Neuronal stem cell (in vitro differentiated cells): ENCODE measurements around the gene FLCN.
"Not testable (repeated sequence)": the region's sequence is repeated elsewhere in the genome, so short reads cannot be mapped to it uniquely, and the experiment has no call there.

ENCODE experiments used
- DNase-seq: peaks from one replicate; pipeline ENCODE4 v3.0.0-alpha.2; 2013; ENCODE audit warnings: low spot score
- H2AFZ ChIP-seq: one replicate; pipeline ENCODE4 v1.6.1; 2013; ENCODE audit warnings: mild to moderate bottlenecking, low read length, inconsistent platforms
- H2AK5ac ChIP-seq: 2 replicates; pipeline ENCODE4 v1.6.1; 2013; ENCODE audit warnings: low read depth, mild to moderate bottlenecking, inconsistent platforms, low read length, moderate library complexity, mixed read lengths
- H2BK120ac ChIP-seq: 2 replicates; pipeline ENCODE4 v1.6.1; 2013; ENCODE audit warnings: low read depth, mild to moderate bottlenecking, inconsistent platforms, low read length, moderate library complexity, mixed read lengths
- H2BK12ac ChIP-seq: one replicate; pipeline ENCODE4 v1.6.1; 2013; ENCODE audit warnings: low read length, inconsistent platforms
- H2BK15ac ChIP-seq: 2 replicates; pipeline ENCODE4 v1.6.1; 2013; ENCODE audit warnings: mild to moderate bottlenecking, low read length, inconsistent platforms, mixed read lengths
- H2BK5ac ChIP-seq: one replicate; pipeline ENCODE4 v1.6.1; 2013; ENCODE audit warnings: inconsistent platforms, mild to moderate bottlenecking, low read length, moderate library complexity
- H3K14ac ChIP-seq: one replicate; pipeline ENCODE4 v1.6.1; 2013; ENCODE audit warnings: low read length, inconsistent platforms
- H3K18ac ChIP-seq: 2 replicates; pipeline ENCODE4 v1.6.1; 2013; ENCODE audit warnings: low read length, inconsistent platforms
- H3K23ac ChIP-seq: 2 replicates; pipeline ENCODE4 v1.6.1; 2013; ENCODE audit warnings: low read depth, mild to moderate bottlenecking, mixed read lengths, low read length, inconsistent platforms; ENCODE audit not compliant: poor library complexity
- H3K27ac ChIP-seq: replicated peaks from 3 replicates; pipeline ENCODE4 v1.5.1; 2013; ENCODE audit warnings: low read length, inconsistent platforms
- H3K27me3 ChIP-seq, 3 experiments: 2 replicates each; pipeline ENCODE4 v1.6.1; 2013; ENCODE audit warnings: low read length in 3 of 3, mild to moderate bottlenecking in 2 of 3, inconsistent platforms in 1 of 3, low read depth in 1 of 3, mixed read lengths in 1 of 3, moderate library complexity in 1 of 3; ENCODE audit not compliant: control insufficient read depth in 3 of 3, insufficient read depth in 3 of 3
- H3K36me3 ChIP-seq, 2 donors: replicated peaks in 1 of 2; 2 replicates each; pipeline ENCODE4 v1.6.1; 2013; ENCODE audit warnings: low read length in 2 of 2; ENCODE audit not compliant: control insufficient read depth in 2 of 2, insufficient read depth in 2 of 2
- H3K4ac ChIP-seq: 2 replicates; pipeline ENCODE4 v1.6.1; 2013; ENCODE audit warnings: inconsistent platforms, mild to moderate bottlenecking, low read length, moderate library complexity
- H3K4me1 ChIP-seq, 2 donors: 1 replicate in 1 of 2; 2 replicates in 1 of 2; pipeline ENCODE4 v1.6.1; 2013; ENCODE audit warnings: low read length in 2 of 2, low read depth in 1 of 2; ENCODE audit not compliant: control insufficient read depth in 2 of 2, insufficient read depth in 1 of 2
- H3K4me2 ChIP-seq: one replicate; pipeline ENCODE4 v1.6.1; 2013; ENCODE audit warnings: mild to moderate bottlenecking, low read length, inconsistent platforms; ENCODE audit not compliant: insufficient read depth, poor library complexity, severe bottlenecking
- H3K4me3 ChIP-seq, 2 donors: 2 replicates each; pipeline ENCODE4 v1.5.1; 2013; ENCODE audit warnings: low read length in 2 of 2, mild to moderate bottlenecking in 2 of 2, inconsistent platforms in 1 of 2, moderate library complexity in 1 of 2
- H3K79me1 ChIP-seq: one replicate; pipeline ENCODE4 v1.6.1; 2013; ENCODE audit warnings: low read depth, mild to moderate bottlenecking, inconsistent platforms, low read length, moderate library complexity
- H3K9ac ChIP-seq: one replicate; pipeline ENCODE4 v1.6.1; 2013; ENCODE audit warnings: mild to moderate bottlenecking, low read depth, low read length, inconsistent platforms; ENCODE audit not compliant: poor library complexity
- H3K9me3 ChIP-seq, 2 donors: replicated peaks in 1 of 2; 2 replicates each; pipeline versions ENCODE3 to v1.6.1; 2013; ENCODE audit warnings: low read length in 2 of 2, mild to moderate bottlenecking in 2 of 2, inconsistent platforms in 1 of 2, low read depth in 1 of 2, mixed read lengths in 1 of 2, moderate library complexity in 1 of 2; ENCODE audit not compliant: control insufficient read depth in 2 of 2, insufficient read depth in 1 of 2
- H4K8ac ChIP-seq: one replicate; pipeline ENCODE4 v1.6.1; 2013; ENCODE audit warnings: low read depth, mild to moderate bottlenecking, inconsistent platforms, low read length, moderate library complexity
- H4K91ac ChIP-seq: one replicate; pipeline ENCODE4 v1.6.1; 2013; ENCODE audit warnings: low read length, low read depth, mild to moderate bottlenecking, inconsistent platforms; ENCODE audit not compliant: poor library complexity
- WGBS, 2 donors: extraction: QIAGEN DNeasy Blood & Tissue Kit; methylation state at CpG; one replicate each; pipeline ENCODE4 v1.1.7; 2013; ENCODE audit warnings: missing lambda C conversion rate in 2 of 2, mixed read lengths in 1 of 2; ENCODE audit not compliant: insufficient read length in 2 of 2, insufficient replicate concordance in 1 of 2; ENCODE audit errors: extremely low coverage in 2 of 2; 5-methylcytosine and 5-hydroxymethylcytosine counted together

The FLCN gene

DNA sequence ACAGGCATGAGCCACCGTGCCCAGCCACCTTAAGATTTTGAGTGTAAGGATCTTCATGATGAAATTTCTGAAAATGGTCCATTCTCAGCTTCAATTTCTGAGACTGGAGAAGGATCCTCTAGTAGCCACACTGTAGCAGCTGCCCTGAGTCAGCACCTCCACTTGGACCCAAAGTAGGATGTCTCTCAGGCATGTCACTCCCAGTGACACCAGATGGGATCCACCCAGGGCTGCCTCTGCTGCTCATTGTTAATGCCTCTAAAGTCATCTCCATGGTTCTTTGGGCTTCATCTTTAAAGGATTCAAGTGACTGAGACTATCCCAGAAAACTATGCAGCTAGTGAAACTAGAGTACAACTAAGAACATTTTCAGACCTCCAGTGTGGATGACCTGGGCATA is 38.7 kb downstream of the FLCN start:
- Histone ChIP-seq H2BK5ac (no peak overlapping the region), H3K4me1 (peaks cover 1 to 10% of the 10 kb centered on the region in 2 donors), H3K23ac (no peak overlapping the region), H3K36me3 (no peaks in the 10 kb centered on the region), H3K14ac (no peak overlapping the region), H2BK120ac (no peak overlapping the region), H2AK5ac (no peak overlapping the region), H3K4ac (no peak overlapping the region), H3K9me3 (no peaks in the 10 kb centered on the region), H2BK12ac (no peak overlapping the region), H3K4me3 (no peak overlapping the region), H3K18ac (no peak overlapping the region), H3K27me3 (no peaks in the 10 kb centered on the region), H4K91ac (no peak overlapping the region), H3K79me1 (no peaks in the 10 kb centered on the region), H3K4me2 (no peak overlapping the region), H3K9ac (no peak overlapping the region), H4K8ac (no peak overlapping the region), H2AFZ (no peak overlapping the region), H2BK15ac (no peak overlapping the region), H3K27ac (no peak overlapping the region)
- no CpG with 5 or more reads among the region's 1 CpG for WGBS, 2 donors
- no peak for DNase-seq

DNA sequence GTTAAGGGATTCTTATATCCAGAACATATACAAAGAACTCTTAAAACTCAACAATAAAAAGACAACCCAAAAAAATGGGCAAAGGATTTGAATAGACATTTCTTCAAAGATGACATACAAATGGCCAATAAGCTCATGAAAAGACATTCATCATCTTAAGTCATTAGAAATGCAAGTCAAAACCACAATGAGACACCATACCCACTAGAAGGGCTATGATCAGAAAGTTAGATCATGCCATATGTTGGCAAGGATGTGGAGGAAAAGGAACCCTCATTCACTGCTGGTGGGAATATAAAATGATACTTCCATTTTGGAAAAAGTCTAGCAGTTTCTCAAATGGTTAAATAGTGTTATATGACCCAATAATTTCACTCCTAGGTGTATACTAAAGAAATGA is 40.2 kb downstream of the FLCN start:
- no peak overlapping the region for H3K27ac ChIP-seq
- peaks cover 1 to 10% of the 10 kb centered on the region in 2 donors for H3K4me1 ChIP-seq
- no peak overlapping the region for H2BK12ac ChIP-seq
- H3K4me3 ChIP-seq: no peak overlapping the region
- H3K18ac ChIP-seq: no peak overlapping the region
- no peak overlapping the region for H4K91ac ChIP-seq
- H4K8ac ChIP-seq: no peak overlapping the region
- no peak overlapping the region for H2BK5ac ChIP-seq
- no peak overlapping the region for H3K4ac ChIP-seq
- H3K79me1 ChIP-seq: no peaks in the 10 kb centered on the region
- no peak overlapping the region for H3K14ac ChIP-seq
- no peak overlapping the region for H2AK5ac ChIP-seq
- DNase-seq: no peak
- no peaks in the 10 kb centered on the region for H3K9me3 ChIP-seq
- H3K4me2 ChIP-seq: no peak overlapping the region
- H3K9ac ChIP-seq: no peak overlapping the region
- H3K36me3 ChIP-seq: no peaks in the 10 kb centered on the region
- H2BK120ac ChIP-seq: no peak overlapping the region
- no peaks in the 10 kb centered on the region for H3K27me3 ChIP-seq
- no peak overlapping the region for H3K23ac ChIP-seq
- no peak overlapping the region for H2BK15ac ChIP-seq
- H2AFZ ChIP-seq: no peak overlapping the region

DNA sequence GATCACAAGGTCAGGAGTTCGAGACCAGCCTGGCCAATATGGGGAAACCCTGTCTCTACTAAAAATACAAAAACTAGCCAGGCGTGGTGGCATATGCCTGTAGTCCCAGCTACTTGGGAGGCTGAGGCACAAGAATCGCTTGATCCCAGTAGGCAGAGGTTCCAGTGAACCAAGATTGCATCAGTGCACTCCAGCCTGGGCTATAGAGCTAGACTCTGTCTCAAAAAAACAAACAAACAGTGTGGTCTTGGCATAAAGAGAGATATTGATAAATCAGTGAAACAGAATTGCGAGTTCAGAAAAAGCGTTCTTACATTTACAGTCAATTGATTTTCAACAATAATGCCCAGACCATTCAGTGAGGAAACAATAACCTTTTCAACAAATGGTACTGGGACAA is 41.5 kb downstream of the FLCN start:
- WGBS, 2 donors: no CpG with 5 or more reads among the region's 5 CpGs
- not testable (repeated sequence) for H2BK120ac ChIP-seq, H3K9me3 ChIP-seq, H3K4me2 ChIP-seq, H2BK15ac ChIP-seq, H2AFZ ChIP-seq, H3K4ac ChIP-seq, H4K8ac ChIP-seq, H3K14ac ChIP-seq, H3K27me3 ChIP-seq, H2BK12ac ChIP-seq, H3K9ac ChIP-seq, H3K36me3 ChIP-seq, H3K18ac ChIP-seq, DNase-seq, H3K23ac ChIP-seq, H4K91ac ChIP-seq, H3K79me1 ChIP-seq, H2AK5ac ChIP-seq, H3K27ac ChIP-seq, H2BK5ac ChIP-seq, H3K4me3 ChIP-seq
- H3K4me1 ChIP-seq: peaks cover 3 to 10% of the 10 kb centered on the region in 2 donors

DNA sequence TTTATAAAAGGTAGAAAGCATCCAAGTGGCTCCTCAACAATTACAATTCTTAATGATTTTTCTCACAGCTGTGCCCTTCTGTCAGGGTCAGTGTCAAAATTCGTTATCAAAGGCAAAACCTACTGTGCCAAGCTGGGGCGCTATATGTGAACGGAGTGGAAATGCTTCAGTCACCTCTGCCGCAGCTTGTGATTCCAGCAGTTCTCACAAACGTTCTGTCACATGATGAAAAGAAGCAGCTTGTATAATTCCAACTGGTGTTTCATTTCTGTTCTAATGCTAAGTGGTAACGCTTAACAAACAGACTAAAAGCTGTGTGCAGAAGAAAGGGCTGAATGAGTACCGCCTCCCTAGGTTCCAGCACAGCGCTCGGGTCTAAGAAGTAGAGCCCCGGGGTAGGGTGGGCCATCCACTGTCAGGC is 45.0 kb downstream of the FLCN start:
- no peaks in the 10 kb centered on the region for H3K79me1 ChIP-seq
- H4K91ac ChIP-seq: no peak overlapping the region
- no peak overlapping the region for H3K27ac ChIP-seq
- DNase-seq: no peak
- no peak overlapping the region for H3K4me3 ChIP-seq
- H2AK5ac ChIP-seq: no peak overlapping the region
- no peaks in the 10 kb centered on the region for H3K9me3 ChIP-seq
- no peak overlapping the region for H2AFZ ChIP-seq
- H3K23ac ChIP-seq: no peak overlapping the region
- H3K27me3 ChIP-seq: no peaks in the 10 kb centered on the region
- H3K36me3 ChIP-seq: peaks cover 0 to 16% of the 10 kb centered on the region in 2 donors
- WGBS, 2 donors: no CpG with 5 or more reads among the region's 10 CpGs
- no peak overlapping the region for H2BK15ac ChIP-seq
- H2BK5ac ChIP-seq: no peak overlapping the region
- H2BK120ac ChIP-seq: no peak overlapping the region
- no peak overlapping the region for H3K4me2 ChIP-seq
- no peak overlapping the region for H3K9ac ChIP-seq
- no peak overlapping the region for H2BK12ac ChIP-seq
- no peak overlapping the region for H3K4ac ChIP-seq
- H3K4me1 ChIP-seq: peaks cover 2 to 6% of the 10 kb centered on the region in 2 donors
- no peak overlapping the region for H3K14ac ChIP-seq
- H3K18ac ChIP-seq: no peak overlapping the region
- no peak overlapping the region for H4K8ac ChIP-seq
